ENCODE data around the gene CAMK1D.

The CAMK1D gene

GRCh38 chr10:12650122-12650521 is 300.8 kb downstream of the CAMK1D start:
- H3K4me3 ChIP-seq (ENCODE audit: low read depth, low read length) = no peak overlapping the region
- TF ChIP-seq CTCF (IDR thresholded peaks at IDR 0.05; ENCODE audit: control insufficient read depth, extremely low read depth, insufficient read depth) = no peak
- no peak for DNase-seq (ENCODE audit: low read depth)

GRCh38 chr10:12650538-12651298 is 301.4 kb downstream of the CAMK1D start:
- no peak overlapping the region for H3K4me3 ChIP-seq (ENCODE audit: low read depth, low read length)
- DNase-seq (ENCODE audit: low read depth) = no peak
- no peak for TF ChIP-seq CTCF (IDR thresholded peaks at IDR 0.05; ENCODE audit: control insufficient read depth, extremely low read depth, insufficient read depth)

GRCh38 chr10:12655940-12656339 is 306.6 kb downstream of the CAMK1D start:
- H3K4me3 ChIP-seq (ENCODE audit: low read depth, low read length) = no peak overlapping the region
- no peak for TF ChIP-seq CTCF (IDR thresholded peaks at IDR 0.05; ENCODE audit: control insufficient read depth, extremely low read depth, insufficient read depth)
- DNase-seq (ENCODE audit: low read depth) = no peak

GRCh38 chr10:12656518-12657142 is 307.3 kb downstream of the CAMK1D start:
- DNase-seq (ENCODE audit: low read depth) = peak; percentile 56
- H3K4me3 ChIP-seq (ENCODE audit: low read depth, low read length) = no peak overlapping the region
- peak; percentile 67 for TF ChIP-seq CTCF (IDR thresholded peaks at IDR 0.05; ENCODE audit: control insufficient read depth, extremely low read depth, insufficient read depth)

- TF ChIP-seq CTCF (IDR thresholded peaks at IDR 0.05; ENCODE audit: control insufficient read depth, extremely low read depth, insufficient read depth) = no peak
- no peak for DNase-seq (ENCODE audit: low read depth)
- H3K4me3 ChIP-seq (ENCODE audit: low read depth, low read length) = no peak overlapping the region
Observed at GRCh38 chr10:12657489-12657888, 308.1 kb downstream of the CAMK1D start.

- TF ChIP-seq CTCF (IDR thresholded peaks at IDR 0.05; ENCODE audit: control insufficient read depth, extremely low read depth, insufficient read depth) = no peak
- H3K4me3 ChIP-seq (ENCODE audit: low read depth, low read length) = no peak overlapping the region
- DNase-seq (ENCODE audit: low read depth) = no peak
Observed at GRCh38 chr10:12658526-12658925, 309.2 kb downstream of the CAMK1D start.
